Measurements from ENCODE around the gene TBC1D5.

Gene TBC1D5

DNA sequence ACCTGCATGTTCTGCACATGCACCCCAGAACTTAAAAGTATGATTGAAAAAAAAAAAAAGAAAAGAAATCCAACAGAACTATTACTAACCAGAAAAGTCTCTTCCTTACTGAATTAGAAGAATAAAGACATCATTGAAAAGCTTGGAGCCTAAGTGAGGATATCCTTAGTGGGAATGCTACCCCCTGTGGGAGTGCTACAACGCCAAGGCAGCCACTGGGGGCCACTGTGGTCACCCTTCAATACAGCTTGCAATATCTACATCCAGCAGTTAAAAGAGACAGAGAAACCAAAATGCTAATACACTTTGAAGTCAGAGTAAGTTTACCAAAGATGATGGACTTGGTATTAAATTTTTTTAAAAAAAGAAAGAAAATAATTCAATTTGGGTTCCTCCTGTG, 565.7 kb downstream of the TBC1D5 start:
- Mint-ChIP-seq H3K9me3 (no peaks in the 10 kb centered on the region), H3K36me3 (peaks cover 18 to 38% of the 10 kb centered on the region in 2 donors), H3K4me1 (peaks cover 5% of the 10 kb centered on the region in 2 donors), H3K4me3 (no peak overlapping the region), H3K27ac (no peak overlapping the region), H3K27me3 (no peaks in the 10 kb centered on the region)
- no peak for ATAC-seq (replicated peaks)
- DNase-seq = no peak

DNA sequence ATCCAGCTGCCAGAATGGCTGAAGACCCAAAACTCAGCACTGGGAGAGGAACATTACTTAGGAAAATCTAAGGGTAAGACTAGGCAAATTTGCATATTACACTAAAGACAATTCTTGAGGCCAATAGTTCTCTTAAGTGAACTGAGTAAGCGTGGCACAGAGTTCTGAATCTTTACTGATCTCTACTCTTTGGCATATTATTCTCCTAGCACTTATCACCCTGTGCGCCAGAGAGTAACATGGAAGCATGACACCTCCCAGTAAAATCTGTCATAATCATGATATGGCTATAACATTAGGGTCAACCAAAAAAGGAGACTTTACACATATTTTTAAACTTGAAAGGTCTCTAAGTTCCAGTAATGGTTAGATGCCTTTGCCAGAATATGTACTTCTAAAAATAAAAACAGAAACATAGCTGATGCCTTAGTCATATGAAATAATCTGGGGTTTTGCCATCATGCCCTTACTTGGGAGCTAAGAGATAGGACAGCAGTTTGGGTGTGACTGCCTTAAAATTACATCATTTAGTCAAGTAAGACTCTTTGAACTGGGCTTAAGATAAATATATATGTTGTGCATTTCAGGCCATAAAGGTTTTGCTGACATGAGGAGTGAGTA, 567.1 kb downstream of the TBC1D5 start:
- H3K4me3 Mint-ChIP-seq = no peak overlapping the region
- H3K9me3 Mint-ChIP-seq = no peaks in the 10 kb centered on the region
- ATAC-seq (replicated peaks) (no peak), DNase-seq (no peak)
- H3K27ac Mint-ChIP-seq = no peak overlapping the region
- H3K36me3 Mint-ChIP-seq = peaks cover 12 to 31% of the 10 kb centered on the region in 2 donors
- H3K27me3 Mint-ChIP-seq = no peaks in the 10 kb centered on the region
- peaks cover 3 to 5% of the 10 kb centered on the region in 2 donors for H3K4me1 Mint-ChIP-seq

DNA sequence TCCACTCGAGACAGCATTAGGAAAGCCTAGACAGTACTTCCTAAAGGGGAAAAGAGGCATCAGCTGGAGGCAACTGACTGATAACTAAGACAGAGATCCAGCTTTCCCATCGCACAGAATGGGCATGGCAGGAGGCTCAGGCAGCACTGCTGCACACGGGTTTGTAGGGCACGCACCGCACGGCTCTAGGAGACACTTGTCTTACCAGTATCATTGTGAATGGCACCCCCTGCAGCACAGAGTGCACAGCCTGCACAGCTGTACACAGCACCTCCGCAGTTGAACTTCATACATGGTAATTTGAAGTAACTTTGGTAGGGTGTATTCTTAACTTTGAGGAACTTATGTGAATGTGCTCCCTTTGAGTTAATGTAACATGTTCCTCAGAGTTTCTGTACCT, 576.1 kb downstream of the TBC1D5 start:
- H3K4me3 Mint-ChIP-seq = no peak overlapping the region
- H3K36me3 Mint-ChIP-seq = peaks cover 22 to 48% of the 10 kb centered on the region in 2 donors
- no peak for DNase-seq
- H3K9me3 Mint-ChIP-seq = no peaks in the 10 kb centered on the region
- ATAC-seq (replicated peaks) = peak; percentile 33 to 50
- no peak overlapping the region for H3K27ac Mint-ChIP-seq
- H3K4me1 Mint-ChIP-seq = no peaks in the 10 kb centered on the region
- H3K27me3 Mint-ChIP-seq = no peaks in the 10 kb centered on the region

DNA sequence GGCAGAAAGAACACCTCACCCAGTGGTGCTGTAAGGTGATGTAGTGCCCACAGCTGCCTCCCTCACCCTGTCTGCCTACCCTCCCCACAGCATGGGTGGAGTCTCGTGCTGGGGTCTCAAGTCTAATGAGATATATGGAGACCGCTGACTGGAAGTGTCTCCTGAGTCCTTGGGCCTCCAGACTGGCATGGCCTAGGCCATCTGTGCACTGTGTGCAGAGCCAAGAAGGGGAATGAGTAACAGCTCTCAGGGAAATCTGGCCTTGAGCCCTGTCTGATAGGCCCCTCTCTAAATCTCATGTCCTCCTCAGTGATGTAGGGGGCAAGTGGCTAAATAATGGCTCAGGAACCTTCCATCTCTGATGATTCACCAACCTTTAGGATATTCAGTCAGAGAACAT, 580.3 kb downstream of the TBC1D5 start:
- H3K27ac Mint-ChIP-seq = no peak overlapping the region
- H3K9me3 Mint-ChIP-seq = no peaks in the 10 kb centered on the region
- no peaks in the 10 kb centered on the region for H3K27me3 Mint-ChIP-seq
- H3K4me3 Mint-ChIP-seq = no peak overlapping the region
- H3K4me1 Mint-ChIP-seq = no peaks in the 10 kb centered on the region
- ATAC-seq (replicated peaks) (no peak), DNase-seq (no peak)
- H3K36me3 Mint-ChIP-seq = peaks cover 36 to 69% of the 10 kb centered on the region in 2 donors

DNA sequence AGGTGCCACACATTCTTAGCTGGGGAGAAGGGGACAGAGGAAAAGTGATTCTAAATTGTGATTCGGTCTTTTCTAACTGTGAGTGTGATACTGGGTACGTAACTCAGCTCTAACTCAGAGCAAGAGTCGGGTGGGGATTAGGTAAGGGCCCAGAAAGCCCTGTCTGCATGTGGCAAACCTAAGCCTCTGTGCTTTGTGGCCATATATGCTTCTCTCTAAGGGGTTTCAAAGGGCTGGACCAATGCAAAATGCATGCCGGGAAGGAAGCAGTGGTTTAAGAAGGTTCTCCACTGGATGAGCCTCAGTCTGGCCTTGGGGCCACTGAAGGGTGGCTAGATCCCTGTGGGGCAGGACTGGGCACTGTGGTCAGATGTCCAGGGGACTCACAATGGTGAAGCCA, 581.8 kb downstream of the TBC1D5 start:
- Mint-ChIP-seq H3K27ac (no peak overlapping the region), H3K36me3 (peaks cover 45 to 72% of the 10 kb centered on the region in 2 donors), H3K27me3 (no peaks in the 10 kb centered on the region), H3K4me1 (no peaks in the 10 kb centered on the region), H3K9me3 (no peaks in the 10 kb centered on the region), H3K4me3 (no peak overlapping the region)
- no peak for ATAC-seq (replicated peaks)
- DNase-seq = no peak

DNA sequence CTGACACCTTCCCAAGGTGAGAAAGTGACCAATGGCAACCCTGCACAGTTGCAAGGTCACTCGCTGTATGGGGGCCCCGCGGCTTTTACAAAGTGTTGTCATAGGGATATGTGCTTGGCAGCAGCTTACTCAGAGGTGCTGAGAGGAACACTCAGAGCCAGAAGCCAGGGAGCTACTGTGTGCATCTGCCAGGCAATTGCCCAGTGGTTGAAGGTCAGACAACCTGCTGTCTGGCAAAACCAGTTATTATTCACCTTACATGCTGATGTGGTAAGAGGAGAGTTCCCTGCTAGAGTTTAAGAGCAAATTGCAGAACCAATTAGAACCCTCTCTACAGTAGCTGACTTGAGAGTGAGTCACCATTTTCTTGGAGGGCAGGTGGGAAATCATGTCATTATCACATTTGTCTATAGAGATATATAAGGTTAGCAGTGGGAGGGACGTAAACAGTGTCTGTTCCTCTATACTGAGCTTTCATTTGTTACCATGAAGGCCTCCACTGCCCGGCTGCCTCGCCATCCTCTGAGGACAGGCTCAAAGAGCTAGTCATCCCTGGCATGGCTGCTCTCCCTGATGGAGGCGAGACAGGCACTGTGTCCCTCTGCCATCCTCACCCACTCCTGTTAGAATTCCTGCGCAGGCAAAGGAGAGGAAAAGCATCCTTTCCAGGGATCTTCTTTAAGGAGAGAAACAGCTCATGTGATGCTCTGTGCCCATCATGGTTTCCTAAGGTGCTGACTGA, 583.3 kb downstream of the TBC1D5 start:
- H3K4me3 Mint-ChIP-seq = no peak overlapping the region
- no peak for ATAC-seq (replicated peaks)
- H3K27ac Mint-ChIP-seq = no peak overlapping the region
- H3K4me1 Mint-ChIP-seq = no peaks in the 10 kb centered on the region
- H3K9me3 Mint-ChIP-seq = peaks cover 3 to 4% of the 10 kb centered on the region in 2 donors
- H3K36me3 Mint-ChIP-seq = peaks cover 59 to 79% of the 10 kb centered on the region in 2 donors
- H3K27me3 Mint-ChIP-seq = no peaks in the 10 kb centered on the region
- DNase-seq = no peak

DNA sequence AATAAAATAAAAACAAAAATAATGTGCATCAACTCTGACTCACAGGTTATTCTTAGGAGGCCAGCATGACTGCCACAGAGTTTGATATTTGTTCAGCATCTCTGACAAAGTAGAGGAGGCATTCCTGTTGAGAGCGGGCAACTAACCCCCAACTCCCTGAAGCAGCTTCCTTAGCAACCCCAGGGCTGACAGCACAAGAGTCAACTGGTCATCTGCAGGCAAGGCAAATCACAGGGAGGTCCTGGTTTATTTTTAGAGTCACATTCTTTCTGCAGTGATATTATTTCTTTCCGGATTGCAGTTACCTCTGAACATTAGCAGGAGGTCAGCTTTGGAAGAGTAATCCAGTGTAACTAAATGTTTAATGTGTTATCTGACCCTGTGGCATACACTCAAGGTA, 584.7 kb downstream of the TBC1D5 start:
- DNase-seq = no peak
- no peak for ATAC-seq (replicated peaks)
- H3K36me3 Mint-ChIP-seq = peaks cover 70 to 81% of the 10 kb centered on the region in 2 donors
- no peak overlapping the region for H3K4me3 Mint-ChIP-seq
- no peak overlapping the region for H3K27ac Mint-ChIP-seq
- peaks cover 8 to 13% of the 10 kb centered on the region in 2 donors for H3K9me3 Mint-ChIP-seq
- H3K27me3 Mint-ChIP-seq = no peaks in the 10 kb centered on the region
- H3K4me1 Mint-ChIP-seq = no peaks in the 10 kb centered on the region

DNA sequence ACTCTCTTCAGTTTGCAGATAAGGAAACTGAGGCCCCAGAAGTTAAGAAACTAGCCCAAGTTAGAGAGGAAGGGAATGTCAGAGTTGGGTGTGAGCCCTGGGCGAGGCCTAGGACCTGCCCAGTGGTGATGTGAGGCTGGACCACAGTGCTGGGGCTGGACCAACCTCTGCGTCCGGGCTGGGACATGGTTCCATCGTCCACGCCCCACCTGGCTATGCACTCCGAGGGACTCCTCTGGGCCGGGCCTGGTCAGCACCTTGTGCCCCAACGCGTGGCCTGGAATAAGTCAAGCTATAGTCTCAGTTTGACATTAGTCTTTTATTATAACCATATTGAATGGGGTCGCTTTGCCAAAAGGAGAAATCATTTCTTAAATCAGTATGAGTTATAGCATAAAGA, 585.6 kb downstream of the TBC1D5 start:
- Mint-ChIP-seq H3K27me3 (no peaks in the 10 kb centered on the region), H3K4me3 (no peak overlapping the region), H3K36me3 (peaks cover 71 to 80% of the 10 kb centered on the region in 2 donors), H3K9me3 (peaks cover 8 to 17% of the 10 kb centered on the region in 2 donors), H3K27ac (no peak overlapping the region), H3K4me1 (no peaks in the 10 kb centered on the region)
- ATAC-seq (replicated peaks) (no peak), DNase-seq (no peak)

DNA sequence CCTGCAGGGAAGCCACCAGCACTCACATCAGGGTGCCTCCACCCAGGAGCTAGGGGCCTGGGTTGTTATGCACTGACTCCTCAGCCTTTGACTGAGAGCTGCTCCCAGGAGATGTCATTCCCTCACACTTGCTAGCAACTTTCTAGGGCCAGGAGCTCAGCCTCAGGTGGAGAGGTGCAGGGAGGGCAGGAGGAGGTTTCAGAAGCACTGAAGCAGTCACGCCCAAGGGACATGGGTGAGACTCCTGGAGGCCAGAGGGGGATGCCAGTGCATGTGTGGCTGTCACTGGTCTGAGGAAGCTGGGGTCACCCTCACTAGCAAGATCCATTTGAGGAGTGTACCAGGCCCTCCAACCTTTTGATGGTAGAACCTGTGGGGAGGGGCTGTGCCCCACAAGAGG, 586.5 kb downstream of the TBC1D5 start:
- Mint-ChIP-seq H3K36me3 (peaks cover 71 to 83% of the 10 kb centered on the region in 2 donors), H3K4me3 (no peak overlapping the region), H3K27me3 (no peaks in the 10 kb centered on the region), H3K27ac (no peak overlapping the region), H3K4me1 (no peaks in the 10 kb centered on the region), H3K9me3 (peaks cover 8 to 17% of the 10 kb centered on the region in 2 donors)
- no peak for ATAC-seq (replicated peaks)
- DNase-seq = no peak

DNA sequence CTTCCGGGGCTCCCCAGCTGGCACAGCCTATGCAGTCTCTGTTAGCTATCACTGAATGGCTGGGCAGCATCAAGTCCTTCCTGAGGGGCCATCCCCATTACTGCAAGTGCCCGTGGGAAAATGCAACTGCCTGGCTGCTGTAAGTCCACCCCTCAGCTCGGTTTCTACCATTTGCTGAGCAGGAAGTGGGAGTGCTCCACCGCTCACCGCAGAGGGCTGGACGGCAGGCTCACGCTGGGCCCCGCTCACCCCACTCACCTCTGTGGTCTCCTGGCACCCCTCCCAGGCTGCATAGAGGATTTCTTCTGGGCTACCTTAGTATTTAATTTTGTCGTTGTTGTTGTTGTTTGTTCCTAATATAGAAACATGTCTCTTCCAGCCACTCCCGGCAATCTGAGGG, 587.5 kb downstream of the TBC1D5 start:
- DNase-seq (no peak), ATAC-seq (replicated peaks) (no peak)
- H3K9me3 Mint-ChIP-seq = peaks cover 8 to 17% of the 10 kb centered on the region in 2 donors
- H3K27me3 Mint-ChIP-seq = no peaks in the 10 kb centered on the region
- H3K36me3 Mint-ChIP-seq = peaks cover 68 to 81% of the 10 kb centered on the region in 2 donors
- H3K4me3 Mint-ChIP-seq = no peak overlapping the region
- no peaks in the 10 kb centered on the region for H3K4me1 Mint-ChIP-seq
- H3K27ac Mint-ChIP-seq = peak overlapping the region; percentile 67

DNA sequence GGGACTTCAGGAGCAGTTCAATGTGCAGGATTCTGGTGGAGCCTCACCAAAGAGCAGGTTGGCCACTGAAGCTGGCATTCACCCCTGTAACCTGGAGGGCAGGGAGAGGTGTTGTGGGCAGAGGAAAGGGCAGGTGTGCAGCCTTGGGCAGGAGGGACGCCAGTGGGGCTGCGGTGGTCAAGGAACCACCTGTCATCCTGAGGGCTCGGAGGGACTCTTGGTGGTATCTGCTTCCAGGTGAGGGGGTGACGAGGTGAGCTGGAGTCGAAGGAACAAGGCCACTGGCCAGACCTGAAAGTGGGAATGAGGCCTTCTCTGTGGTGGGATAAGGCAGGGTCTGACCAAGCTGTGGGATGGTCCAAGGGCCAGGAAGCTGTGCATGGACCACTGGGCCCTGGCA, 588.2 kb downstream of the TBC1D5 start:
- H3K4me1 Mint-ChIP-seq = no peaks in the 10 kb centered on the region
- no peak for DNase-seq

DNA sequence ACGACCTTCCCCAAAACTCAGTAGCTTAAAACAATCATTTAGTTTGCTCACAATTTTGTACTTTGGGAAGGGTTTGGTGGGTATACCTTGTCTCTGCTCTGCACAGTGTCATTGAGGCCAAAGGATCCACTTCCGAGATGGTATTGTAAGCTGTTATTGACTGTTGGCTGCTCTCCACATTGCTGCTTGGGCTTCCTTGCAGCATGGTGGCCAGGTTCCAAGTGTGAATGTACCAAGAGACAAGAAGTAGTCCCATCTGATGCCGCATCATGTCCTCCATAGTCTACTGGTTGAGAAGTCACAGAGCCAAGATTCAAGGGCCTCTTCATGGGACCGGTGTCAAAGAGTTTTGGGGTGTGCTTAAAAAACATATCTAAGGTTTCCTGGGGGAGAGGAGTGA, 589.2 kb downstream of the TBC1D5 start:
- ATAC-seq (replicated peaks) (no peak), DNase-seq (no peak)
- Mint-ChIP-seq H3K27ac (no peak overlapping the region), H3K27me3 (no peaks in the 10 kb centered on the region), H3K36me3 (peaks cover 60 to 69% of the 10 kb centered on the region in 2 donors), H3K4me1 (no peaks in the 10 kb centered on the region), H3K4me3 (no peak overlapping the region), H3K9me3 (peaks cover 8 to 17% of the 10 kb centered on the region in 2 donors)

More for the DNA sequence above, 588.2 kb downstream of the TBC1D5 start:
- peak overlapping the region; percentile 31 for H3K27ac Mint-ChIP-seq
- H3K27me3 Mint-ChIP-seq = no peaks in the 10 kb centered on the region
- H3K4me3 Mint-ChIP-seq = no peak overlapping the region
- H3K9me3 Mint-ChIP-seq = peaks cover 8 to 17% of the 10 kb centered on the region in 2 donors
- ATAC-seq (replicated peaks) = no peak
- peaks cover 68 to 76% of the 10 kb centered on the region in 2 donors for H3K36me3 Mint-ChIP-seq

DNA sequence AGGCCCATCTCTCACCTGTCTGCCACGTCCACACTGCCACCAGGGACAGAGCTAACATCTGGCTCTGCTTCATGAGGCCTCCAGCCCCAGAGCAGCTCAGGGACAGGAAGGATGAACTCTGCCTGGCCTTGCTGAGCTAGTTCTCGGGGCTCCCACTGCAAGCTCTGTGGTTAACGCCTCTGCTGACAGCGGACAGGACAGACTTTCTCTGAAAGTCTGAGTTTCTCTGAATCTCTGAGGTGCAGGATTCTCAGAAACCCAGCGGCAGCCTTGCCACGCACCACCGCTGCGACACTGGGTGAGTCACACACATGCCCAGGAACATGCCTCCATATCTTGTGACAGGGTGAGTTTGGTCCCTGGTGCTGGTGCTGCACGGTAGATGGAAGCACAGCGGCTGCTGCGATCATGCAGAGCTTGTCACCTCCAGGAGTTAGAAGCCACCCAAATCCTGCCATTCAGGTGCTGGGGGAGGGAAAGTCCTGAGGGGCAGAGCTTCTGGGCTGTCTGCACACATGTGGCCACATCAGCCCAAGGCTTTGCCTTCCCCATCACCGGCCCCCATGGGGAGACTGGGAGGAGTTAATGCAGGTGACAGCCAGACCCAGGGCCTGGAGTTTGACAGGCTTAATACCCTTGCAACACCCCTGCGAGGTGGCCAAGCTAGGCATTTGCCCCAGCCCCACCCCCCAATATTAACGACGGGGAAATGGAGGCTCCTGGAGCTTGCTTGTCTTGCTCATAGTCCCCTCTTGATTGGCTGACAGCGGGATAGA, 590.6 kb downstream of the TBC1D5 start:
- Mint-ChIP-seq H3K27me3 (no peaks in the 10 kb centered on the region), H3K36me3 (peaks cover 54 to 60% of the 10 kb centered on the region in 2 donors), H3K27ac (peak overlapping the region; percentile 31), H3K4me1 (no peaks in the 10 kb centered on the region), H3K9me3 (peaks cover 8 to 17% of the 10 kb centered on the region in 2 donors), H3K4me3 (no peak overlapping the region)
- ATAC-seq (replicated peaks) (peak; percentile 87 to 92), DNase-seq (peak; percentile 41)

DNA sequence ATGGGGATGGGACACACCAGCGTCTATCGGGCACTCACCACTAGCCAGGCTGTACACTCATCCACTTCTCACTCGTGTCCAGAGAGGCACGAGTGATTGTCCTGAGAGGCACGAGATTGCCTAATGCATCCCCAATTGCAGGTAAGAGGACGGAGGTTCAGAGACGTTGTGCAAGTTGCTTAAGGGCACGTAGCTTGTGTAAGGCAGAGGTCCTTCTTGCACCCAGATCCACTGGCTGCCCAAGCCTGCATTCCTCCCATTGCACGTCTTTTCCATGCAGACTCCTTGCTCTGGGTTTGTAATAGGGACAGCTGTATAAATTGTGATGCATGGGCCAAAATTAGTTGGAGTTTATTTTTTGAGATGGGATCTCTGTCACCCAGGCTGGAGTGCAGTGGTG, 593.4 kb downstream of the TBC1D5 start:
- DNase-seq (no peak), ATAC-seq (replicated peaks) (no peak)
- Mint-ChIP-seq H3K4me1 (no peaks in the 10 kb centered on the region), H3K4me3 (no peak overlapping the region), H3K27ac (no peak overlapping the region), H3K9me3 (peaks cover 4 to 14% of the 10 kb centered on the region in 2 donors), H3K36me3 (peaks cover 27 to 34% of the 10 kb centered on the region in 2 donors), H3K27me3 (no peaks in the 10 kb centered on the region)
